HFFc6 (cell line): Measurements from ENCODE around the gene TGFBI. TPM values are rescaled to one million over a fixed set of nuclear protein-coding genes. Genes with fewer than 3 reads are reported as not detected.

ENCODE experiments used
- DNase-seq: peaks from one replicate; pipeline ENCODE4 v3.0.0-alpha.2; 2018
- H3K27ac Mint-ChIP-seq: 2 replicates; pipeline ENCODE4 v1.8.0; 2020; ENCODE audit warnings: mild to moderate bottlenecking, mixed read lengths
- H3K27me3 Mint-ChIP-seq: 2 replicates; pipeline ENCODE4 v1.8.0; 2021; ENCODE audit warnings: mild to moderate bottlenecking, moderate library complexity, mixed read lengths; ENCODE audit not compliant: insufficient read depth
- H3K36me3 Mint-ChIP-seq: 2 replicates; pipeline ENCODE4 v1.8.0; 2021; ENCODE audit warnings: low read depth, mixed read lengths
- H3K4me1 Mint-ChIP-seq: 2 replicates; pipeline ENCODE4 v1.8.0; 2020; ENCODE audit warnings: low read depth, mixed read lengths
- H3K4me3 Mint-ChIP-seq: 2 replicates; pipeline ENCODE4 v1.8.0; 2020; ENCODE audit warnings: mild to moderate bottlenecking, moderate library complexity, mixed read lengths
- H3K9me3 Mint-ChIP-seq: 2 replicates; pipeline ENCODE4 v1.8.0; 2020; ENCODE audit warnings: mild to moderate bottlenecking, mixed read lengths
- CTCF ChIP-seq: fragments of 200-600 bp; sonication (generic); IDR thresholded peaks from 2 replicates; pipeline ENCODE4 v1.5.0; 2021; ENCODE audit warnings: antibody characterized with exemption, mild to moderate bottlenecking
- total RNA-seq, 6 experiments: library from RNA; stranded (reverse); fragmentation: NEBNext Ultra II Directional; extraction: Animal tissue kit (Norgen Biotek cat#: 25700); gene quantifications; 2 replicates in 1 of 6; 3 replicates in 5 of 6; pipeline ENCODE4 v1.2.3, GENCODE V29; 2021

The TGFBI gene
- total RNA-seq, 6 experiments from 2014 or later = 529 to 911 (median 784) TPM

GRCh38 chr5:136108766-136109165 lies 80.0 kb downstream of the TGFBI start:
- peaks cover 14% of the 10 kb centered on the region for H3K27me3 Mint-ChIP-seq
- no peaks in the 10 kb centered on the region for H3K36me3 Mint-ChIP-seq
- H3K4me1 Mint-ChIP-seq = no peaks in the 10 kb centered on the region
- H3K4me3 Mint-ChIP-seq = no peak overlapping the region
- no peaks in the 10 kb centered on the region for H3K9me3 Mint-ChIP-seq
- no peak for TF ChIP-seq CTCF
- no peak for DNase-seq
- H3K27ac Mint-ChIP-seq = no peak overlapping the region

DNA sequence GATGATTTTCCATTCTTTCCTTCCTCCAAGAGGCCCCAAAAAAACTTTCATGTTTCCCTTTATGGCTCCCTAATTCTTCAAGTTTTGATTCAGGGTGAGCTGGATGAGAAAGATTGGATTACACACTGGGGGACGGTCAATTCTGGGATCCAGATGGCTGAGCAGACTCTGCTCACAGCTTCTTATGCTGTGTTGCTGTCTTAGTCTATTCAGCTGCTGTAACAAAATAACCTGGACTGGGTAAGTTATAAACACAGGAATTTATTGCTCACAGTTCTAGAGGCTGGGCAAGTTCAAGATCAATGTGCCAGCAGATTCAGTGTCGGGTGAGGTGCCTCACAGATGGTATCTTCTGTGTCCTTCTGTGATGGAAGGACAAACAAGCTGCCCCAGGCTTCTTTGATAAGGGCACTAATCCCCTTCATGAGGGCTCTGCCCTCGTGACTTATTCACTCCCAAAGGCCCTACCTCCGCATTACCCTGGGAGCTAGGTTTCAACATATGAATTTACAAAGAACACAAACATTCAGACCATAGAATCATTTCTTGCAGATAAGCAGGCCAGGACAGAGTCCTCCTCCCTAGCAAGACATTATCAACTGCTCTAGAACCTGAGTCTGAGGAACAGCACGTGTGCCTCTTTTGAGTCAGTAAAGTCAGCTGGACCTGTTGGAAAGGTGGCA lies 80.8 kb downstream of the TGFBI start:
- no peaks in the 10 kb centered on the region for H3K9me3 Mint-ChIP-seq
- no peak overlapping the region for H3K4me3 Mint-ChIP-seq
- H3K27ac Mint-ChIP-seq = no peak overlapping the region
- no peak for DNase-seq
- H3K4me1 Mint-ChIP-seq = no peaks in the 10 kb centered on the region
- no peak for TF ChIP-seq CTCF
- no peaks in the 10 kb centered on the region for H3K36me3 Mint-ChIP-seq
- H3K27me3 Mint-ChIP-seq = peaks cover 14% of the 10 kb centered on the region

Other genes starting within 250 kb of the TGFBI start
- not detected for gene SLC25A48, start 194.3 kb upstream of the TGFBI start, total RNA-seq
- not detected for gene IL9, start 133.1 kb upstream of the TGFBI start, total RNA-seq
- not detected for gene LECT2, start 74.0 kb upstream of the TGFBI start, total RNA-seq
- 10 to 100 TPM; 54.9 to 66.9 (median 62.6) TPM for gene SMAD5, start 103.9 kb downstream of the TGFBI start, total RNA-seq
- gene SMIM32, start 164.2 kb downstream of the TGFBI start, total RNA-seq = not detected